ENCODE measurements around the gene PEDS1. TPM values are rescaled to one million over a fixed set of nuclear protein-coding genes. Genes with fewer than 3 reads are reported as not detected.

The PEDS1 gene
- total and polyA plus RNA-seq, 2 of the 13 experiments (the other 11 are each of a cell fraction or from before 2014, with no cell fraction given) = 30.5 to 93.9 TPM

- TF ChIP-seq NPAS2 (CRISPR knock-in tag; IDR thresholded peaks at IDR 0.05; ENCODE audit: borderline replicate concordance) = no peak
- TF ChIP-seq, protein P1, sequence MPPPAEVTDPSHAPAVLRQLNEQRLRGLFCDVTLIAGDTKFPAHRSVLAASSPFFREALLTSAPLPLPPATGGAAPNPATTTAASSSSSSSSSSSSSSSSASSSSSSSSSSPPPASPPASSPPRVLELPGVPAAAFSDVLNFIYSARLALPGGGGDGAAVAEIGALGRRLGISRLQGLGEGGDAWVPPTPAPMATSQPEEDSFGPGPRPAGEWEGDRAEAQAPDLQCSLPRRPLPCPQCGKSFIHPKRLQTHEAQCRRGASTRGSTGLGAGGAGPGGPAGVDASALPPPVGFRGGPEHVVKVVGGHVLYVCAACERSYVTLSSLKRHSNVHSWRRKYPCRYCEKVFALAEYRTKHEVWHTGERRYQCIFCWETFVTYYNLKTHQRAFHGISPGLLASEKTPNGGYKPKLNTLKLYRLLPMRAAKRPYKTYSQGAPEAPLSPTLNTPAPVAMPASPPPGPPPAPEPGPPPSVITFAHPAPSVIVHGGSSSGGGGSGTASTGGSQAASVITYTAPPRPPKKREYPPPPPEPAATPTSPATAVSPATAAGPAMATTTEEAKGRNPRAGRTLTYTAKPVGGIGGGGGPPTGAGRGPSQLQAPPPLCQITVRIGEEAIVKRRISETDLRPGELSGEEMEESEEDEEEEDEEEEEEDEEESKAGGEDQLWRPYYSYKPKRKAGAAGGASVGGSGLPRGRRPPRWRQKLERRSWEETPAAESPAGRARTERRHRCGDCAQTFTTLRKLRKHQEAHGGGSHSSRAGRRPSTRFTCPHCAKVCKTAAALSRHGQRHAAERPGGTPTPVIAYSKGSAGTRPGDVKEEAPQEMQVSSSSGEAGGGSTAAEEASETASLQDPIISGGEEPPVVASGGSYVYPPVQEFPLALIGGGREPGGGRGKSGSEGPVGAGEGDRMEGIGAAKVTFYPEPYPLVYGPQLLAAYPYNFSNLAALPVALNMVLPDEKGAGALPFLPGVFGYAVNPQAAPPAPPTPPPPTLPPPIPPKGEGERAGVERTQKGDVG (CRISPR knock-in tag; IDR thresholded peaks at IDR 0.05; ENCODE audit: borderline replicate concordance) = no peak; the same call in 1 of the 2 replicates
- TF ChIP-seq ZNF792 (CRISPR knock-in tag; IDR thresholded peaks at IDR 0.05) = peak; percentile 89
- TF ChIP-seq U2AF2 (IDR thresholded peaks at IDR 0.05; ENCODE audit: low read depth, low read length) = no peak
- peak; percentile 56; the same call in 1 of the 2 replicates for TF ChIP-seq RARA (CRISPR knock-in tag; IDR thresholded peaks at IDR 0.05)
- TF ChIP-seq TAF15 (IDR thresholded peaks at IDR 0.05; ENCODE audit: low read depth, low read length, poor library complexity, severe bottlenecking) = peak; percentile 94
- peak; percentile 5 to 29; a peak in 2 of 4 replicates for TF ChIP-seq NR2F1 (CRISPR knock-in tag; IDR thresholded peaks at IDR 0.05)
- TF ChIP-seq, protein P2, sequence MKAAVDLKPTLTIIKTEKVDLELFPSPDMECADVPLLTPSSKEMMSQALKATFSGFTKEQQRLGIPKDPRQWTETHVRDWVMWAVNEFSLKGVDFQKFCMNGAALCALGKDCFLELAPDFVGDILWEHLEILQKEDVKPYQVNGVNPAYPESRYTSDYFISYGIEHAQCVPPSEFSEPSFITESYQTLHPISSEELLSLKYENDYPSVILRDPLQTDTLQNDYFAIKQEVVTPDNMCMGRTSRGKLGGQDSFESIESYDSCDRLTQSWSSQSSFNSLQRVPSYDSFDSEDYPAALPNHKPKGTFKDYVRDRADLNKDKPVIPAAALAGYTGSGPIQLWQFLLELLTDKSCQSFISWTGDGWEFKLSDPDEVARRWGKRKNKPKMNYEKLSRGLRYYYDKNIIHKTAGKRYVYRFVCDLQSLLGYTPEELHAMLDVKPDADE (CRISPR knock-in tag; IDR thresholded peaks at IDR 0.05) = 0 out of 2 replicates have a peak, but pooled peaks have one; percentile 40
- peak; percentile 33; the same call in 1 of the 2 replicates for TF ChIP-seq CREM (IDR thresholded peaks at IDR 0.05)
- TF ChIP-seq CREM (CRISPR knock-in tag; IDR thresholded peaks at IDR 0.05) = no peak
- peak; percentile 89; the same call in 1 of the 2 replicates for TF ChIP-seq SIN3A (IDR thresholded peaks at IDR 0.05; ENCODE audit: borderline replicate concordance, low read depth, low read length)
- no peak; the same call in 1 of the 2 replicates for TF ChIP-seq NRL (CRISPR knock-in tag; IDR thresholded peaks at IDR 0.05; ENCODE audit: borderline replicate concordance)
- TF ChIP-seq ATRX (CRISPR knock-in tag; IDR thresholded peaks at IDR 0.05; ENCODE audit: borderline replicate concordance) = no peak
- TF ChIP-seq ZNF607 (CRISPR knock-in tag; IDR thresholded peaks at IDR 0.05; ENCODE audit: borderline replicate concordance) = peak; percentile 54; the same call in 1 of the 2 replicates
- TF ChIP-seq SKI (IDR thresholded peaks at IDR 0.05; ENCODE audit: partially characterized antibody) = peak; percentile 71
- TF ChIP-seq FOXC1 (CRISPR knock-in tag; IDR thresholded peaks at IDR 0.05; ENCODE audit: borderline replicate concordance) = peak; percentile 90
- TF ChIP-seq, protein P3, sequence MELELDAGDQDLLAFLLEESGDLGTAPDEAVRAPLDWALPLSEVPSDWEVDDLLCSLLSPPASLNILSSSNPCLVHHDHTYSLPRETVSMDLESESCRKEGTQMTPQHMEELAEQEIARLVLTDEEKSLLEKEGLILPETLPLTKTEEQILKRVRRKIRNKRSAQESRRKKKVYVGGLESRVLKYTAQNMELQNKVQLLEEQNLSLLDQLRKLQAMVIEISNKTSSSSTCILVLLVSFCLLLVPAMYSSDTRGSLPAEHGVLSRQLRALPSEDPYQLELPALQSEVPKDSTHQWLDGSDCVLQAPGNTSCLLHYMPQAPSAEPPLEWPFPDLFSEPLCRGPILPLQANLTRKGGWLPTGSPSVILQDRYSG (CRISPR knock-in tag; IDR thresholded peaks at IDR 0.05) = peak; percentile 72; the same call in 1 of the 2 replicates
- TF ChIP-seq AGO2 (optimal IDR thresholded peaks at IDR 0.05; ENCODE audit: low read depth, low read length) = peak; percentile 93
- peak; percentile 59; the same call in 1 of the 2 replicates for TF ChIP-seq ZBTB33 (CRISPR knock-in tag; IDR thresholded peaks at IDR 0.05)
- TF ChIP-seq ZNF761 (CRISPR knock-in tag; conservative IDR thresholded peaks at IDR 0.05) = peak; percentile 45; the same call in 1 of the 2 replicates
- TF ChIP-seq CCAR2 (optimal IDR thresholded peaks at IDR 0.05; ENCODE audit: low read depth, low read length) = no peak
- peak; percentile 66 for TF ChIP-seq HMG20A (CRISPR knock-in tag; IDR thresholded peaks at IDR 0.05; ENCODE audit: borderline replicate concordance)
Measured at GRCh38 chr20:50190251-50191064, 36.9 kb upstream of the PEDS1 start, which contains the start of gene CEBPB (continued).

All from HepG2 (cell line).